Measurements from ENCODE around the gene TMEM147.

TMEM147 gene

DNA sequence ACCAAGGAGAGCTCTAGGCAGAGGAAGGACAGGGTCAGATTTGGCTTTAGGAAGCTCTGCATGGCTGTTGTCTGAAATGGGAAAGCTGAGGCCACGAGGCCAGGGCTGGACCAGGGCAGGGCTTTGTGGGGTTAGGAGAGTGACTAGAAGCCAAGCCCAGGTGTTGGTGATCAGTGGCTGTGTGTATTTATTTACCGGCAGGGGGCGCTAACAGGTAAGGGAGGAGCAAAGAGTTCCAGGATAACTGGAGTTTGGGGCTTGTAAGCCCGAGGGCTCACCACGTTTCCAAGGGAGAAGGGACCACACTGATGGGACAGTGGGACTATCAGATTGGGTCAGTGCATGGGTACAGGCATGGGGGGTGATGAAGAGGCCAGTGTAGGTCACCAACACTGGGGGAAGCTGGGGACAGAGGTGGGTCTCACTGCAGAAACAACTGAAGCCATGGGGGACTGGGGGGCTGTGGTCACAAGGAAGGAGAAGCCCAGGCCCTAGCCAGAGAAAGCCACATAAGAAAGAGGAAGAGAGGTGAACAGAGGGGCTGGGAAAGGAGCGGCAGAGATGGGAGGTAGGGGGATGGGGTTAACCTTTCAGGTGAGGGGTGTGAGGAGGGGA is 3.9 kb downstream of the TMEM147 start:
- peak; percentile 19 for DNase-seq

DNA sequence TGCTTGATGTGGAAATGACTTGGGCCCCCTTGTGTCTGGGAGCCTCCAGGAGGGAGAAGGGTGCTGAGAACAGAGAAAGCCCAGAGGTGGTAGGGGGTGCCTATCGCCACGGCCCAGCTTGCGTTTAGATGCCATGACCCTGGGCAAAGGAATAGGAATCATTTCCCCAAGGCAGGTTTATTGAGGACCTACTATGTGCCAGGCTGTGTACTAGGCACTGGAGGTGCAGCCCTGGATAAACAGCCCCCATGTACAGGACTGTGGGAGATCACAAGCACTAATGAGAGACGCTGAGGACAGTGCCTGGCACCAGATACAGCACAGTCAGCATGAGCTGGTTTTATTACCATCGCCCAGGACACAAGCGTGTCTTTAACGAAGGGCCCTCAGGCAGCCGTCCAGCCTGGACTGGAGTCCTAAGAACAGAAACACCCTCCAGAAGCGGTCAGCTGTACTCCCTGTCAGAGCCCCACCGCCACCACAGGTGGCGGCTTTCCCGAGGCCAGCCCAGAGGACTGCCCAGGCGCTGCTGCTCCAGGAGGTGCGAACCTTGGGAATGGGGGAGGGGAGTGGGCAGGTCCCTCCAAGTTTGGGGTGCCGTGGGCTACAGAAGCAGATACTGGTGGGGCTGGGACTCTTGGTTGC is 4.6 kb downstream of the TMEM147 start:
- DNase-seq: no peak

DNA sequence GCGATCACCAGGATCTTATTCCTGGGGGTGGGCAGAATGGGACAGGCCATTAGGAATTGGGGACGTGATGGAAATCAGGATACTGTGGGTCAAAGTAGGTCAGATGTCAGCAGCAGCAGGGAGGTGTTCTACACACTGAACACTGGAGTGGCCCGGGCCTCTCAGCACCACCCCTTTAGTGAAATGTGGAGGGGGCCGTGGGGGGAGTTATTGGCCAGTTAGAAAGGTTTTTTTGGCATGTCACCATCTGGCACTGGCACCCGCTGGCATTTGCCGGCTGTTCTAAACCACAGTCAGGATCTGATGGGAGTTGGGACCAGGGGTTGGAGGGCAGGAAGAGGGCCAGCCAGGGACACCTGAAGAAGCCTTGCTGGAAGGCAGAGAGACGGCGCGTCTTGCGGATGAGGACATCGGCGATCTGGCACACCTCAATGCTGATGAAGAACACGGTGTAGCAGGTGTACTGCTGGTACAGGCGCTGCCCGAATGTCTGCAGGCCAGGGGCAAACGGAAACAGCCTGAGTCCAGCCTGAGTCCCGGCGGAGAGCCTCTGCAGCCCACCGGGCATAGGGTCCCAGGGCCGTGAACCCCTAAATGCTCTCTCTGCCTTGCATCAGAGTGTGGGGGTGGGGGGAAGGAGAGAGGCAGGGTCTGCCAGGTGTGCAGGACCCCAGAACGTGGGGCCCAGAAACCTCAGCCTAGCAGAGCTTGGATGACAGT is 5.8 kb downstream of the TMEM147 start:
- no peak for DNase-seq

DNA sequence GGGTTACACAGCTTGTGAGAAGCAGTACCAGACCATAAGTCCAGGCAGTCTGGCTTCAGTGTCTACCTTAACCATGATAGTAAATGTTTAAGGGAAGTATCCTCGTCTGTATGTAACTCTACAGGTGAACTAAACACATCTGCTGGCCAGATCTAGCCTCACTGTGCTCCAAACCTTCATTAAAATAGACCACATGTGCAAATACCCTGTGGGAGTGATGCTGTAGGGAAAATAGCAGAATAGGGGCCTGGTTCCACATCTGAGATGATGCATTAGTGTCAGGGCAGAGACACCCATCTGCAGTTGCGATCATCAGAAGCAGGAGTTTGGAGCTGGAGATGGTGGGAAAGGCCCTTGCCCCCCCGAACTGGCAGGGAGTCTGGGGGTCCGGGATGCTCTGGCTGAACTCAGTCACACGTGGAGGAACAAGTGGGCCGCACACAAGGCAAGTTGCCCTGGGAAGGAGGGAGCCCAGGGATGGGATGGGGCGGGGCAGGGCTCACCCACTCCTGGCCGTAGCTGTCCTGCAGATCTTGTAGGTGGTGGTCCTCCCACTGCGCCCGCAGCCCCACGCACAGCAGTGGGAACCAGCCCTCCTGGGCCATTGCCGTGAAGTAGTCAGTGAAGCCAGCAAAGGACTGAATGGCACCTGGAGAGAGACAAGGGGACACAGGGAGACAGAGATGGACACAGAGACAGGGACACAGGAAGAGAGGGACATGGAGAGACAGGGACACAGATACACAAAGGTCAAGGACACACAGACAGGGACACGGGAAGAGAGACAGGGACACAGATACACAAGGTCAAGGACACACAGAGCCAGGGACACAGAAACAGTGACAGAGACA is 7.3 kb downstream of the TMEM147 start:
- no peak for DNase-seq

DNA sequence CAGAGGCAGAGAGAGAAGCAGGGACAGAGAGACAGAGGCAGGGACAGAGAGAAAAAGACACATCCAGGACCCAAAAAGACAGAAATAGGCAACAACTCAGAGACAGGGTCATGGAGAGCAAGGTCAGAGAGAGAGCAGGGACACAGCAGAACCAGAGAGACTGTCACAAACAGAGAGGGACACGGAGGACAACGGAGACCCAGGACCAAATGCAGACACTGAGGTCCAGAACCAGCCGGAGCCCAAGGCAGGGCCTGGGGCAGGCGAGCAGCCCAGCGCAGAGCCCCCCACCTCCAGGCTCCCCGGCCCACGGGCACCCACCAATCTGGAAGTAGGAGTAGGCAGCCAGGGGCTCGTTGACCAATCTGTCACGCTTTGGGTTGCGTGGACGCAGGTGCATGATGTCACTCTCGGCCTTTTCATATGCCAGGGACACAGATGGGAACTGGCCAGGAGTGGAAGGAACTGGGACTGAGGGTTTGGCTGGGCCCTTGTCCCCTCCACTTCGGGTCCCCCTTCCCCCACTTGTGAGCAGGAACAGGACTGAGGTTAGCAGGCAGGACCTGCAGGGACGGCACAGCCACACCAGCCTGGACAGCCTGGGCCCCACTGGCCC is 8.1 kb downstream of the TMEM147 start:
- DNase-seq: no peak

DNA sequence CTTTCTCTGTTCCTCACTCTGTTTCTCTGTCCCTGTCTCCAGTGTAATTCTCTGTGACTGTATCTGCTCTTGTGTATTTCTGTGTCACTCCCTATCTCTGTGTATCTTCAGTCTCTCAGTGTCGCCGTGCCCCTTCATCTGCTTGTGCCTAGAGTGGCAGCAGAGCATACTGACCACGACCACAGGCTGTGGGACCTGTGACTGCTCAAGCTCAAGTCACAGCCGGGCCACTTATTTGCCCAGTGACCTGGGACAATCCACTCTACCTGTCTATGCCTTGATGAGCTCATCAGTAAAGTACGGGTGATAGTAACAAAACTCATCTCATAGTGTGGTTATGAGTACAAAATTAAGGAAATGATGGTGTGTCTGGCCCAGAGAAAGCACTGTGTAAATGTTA is 8.7 kb downstream of the TMEM147 start:
- no peak for DNase-seq

DNA sequence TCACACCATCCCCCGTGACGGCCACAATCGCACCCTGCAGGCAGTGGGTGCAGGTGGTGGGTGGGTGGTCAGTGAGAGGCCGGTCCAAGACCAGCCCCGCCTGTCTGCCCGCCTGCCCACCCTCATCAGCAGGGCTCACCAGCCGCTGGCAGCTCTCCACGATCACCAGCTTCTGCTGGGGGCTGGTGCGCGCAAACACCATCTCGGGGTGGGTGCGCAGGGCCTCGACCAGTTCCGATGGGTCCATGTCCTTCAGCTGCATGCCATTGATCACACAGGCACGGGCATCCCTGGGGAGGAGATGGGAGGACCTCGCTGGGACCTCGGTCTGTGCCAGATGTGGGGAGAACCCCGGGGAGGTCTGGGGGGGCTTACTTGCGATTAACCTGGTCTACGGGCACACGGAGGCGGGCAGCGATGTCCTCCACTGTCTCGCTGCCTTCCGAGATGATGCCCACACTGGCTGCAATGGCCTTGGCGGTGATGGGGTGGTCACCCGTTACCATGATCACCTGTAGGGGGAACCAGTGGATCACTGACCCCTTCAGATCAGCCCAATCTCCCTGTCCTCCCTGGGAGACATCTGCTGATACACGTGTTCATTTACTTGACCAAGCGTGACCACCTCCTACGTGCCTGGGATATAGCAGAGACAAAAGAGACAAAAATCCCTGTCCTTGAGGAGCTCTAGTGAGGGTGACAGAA is 10.0 kb downstream of the TMEM147 start:
- DNase-seq: no peak

DNA sequence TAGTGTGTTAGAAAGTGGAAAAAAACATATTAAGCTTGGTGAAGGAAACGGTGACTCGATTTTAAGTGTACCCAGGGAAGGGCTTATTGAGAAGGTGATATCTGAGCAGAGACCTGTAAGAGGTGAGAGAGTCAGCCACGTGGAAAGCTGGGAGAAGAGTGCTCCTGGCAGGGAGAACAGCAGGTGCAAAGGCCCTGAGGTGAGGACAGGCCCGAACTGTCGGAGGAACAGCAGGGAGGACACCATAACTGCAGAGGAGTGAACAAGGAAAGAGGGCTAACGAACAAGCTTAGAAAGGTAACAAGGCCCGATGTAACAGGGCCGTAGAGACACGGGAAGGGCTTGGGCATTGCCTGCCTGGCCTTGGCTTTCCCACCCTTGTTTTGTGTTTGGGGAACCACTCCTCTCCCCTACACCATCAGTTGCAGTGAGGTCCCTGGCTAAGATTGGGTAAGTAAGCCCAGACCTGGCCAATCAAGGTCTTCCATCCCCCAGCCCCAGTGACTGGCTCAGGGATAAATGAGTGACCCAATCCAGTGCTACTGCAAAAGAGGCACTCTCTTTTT is 10.7 kb downstream of the TMEM147 start:
- no peak for DNase-seq

DNA sequence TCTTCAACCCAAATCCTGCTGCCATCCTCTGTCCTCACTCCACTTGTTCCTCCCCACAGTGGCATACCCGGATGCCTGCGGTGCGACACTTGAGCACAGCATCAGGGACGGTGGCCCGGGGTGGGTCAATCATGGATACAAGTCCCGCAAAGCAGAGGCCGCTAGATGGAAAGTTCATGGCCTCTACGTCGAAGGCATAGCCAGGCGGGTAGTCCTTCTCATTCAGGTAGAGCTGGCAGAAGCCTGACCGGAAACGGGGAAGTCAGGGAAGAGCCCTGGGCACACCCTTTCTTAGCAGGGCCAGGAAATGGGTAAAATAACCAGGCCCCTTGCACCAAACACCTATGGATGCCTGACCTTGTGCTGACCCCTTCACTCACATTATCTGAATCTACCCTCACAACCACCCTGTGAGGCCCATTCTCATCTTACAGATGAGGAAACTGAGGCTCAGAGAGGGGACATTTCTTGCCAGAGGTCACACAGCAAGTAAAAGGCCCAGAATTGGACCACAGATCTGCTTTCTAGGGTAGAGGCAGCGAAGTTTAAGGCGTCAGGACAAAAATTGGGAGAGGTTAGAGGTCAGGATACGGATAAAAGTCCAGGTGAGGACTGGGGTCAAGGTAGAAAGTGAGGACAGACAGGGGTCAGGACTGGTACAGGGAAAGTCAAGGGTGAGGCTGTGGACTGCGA is 11.6 kb downstream of the TMEM147 start:
- DNase-seq: no peak

DNA sequence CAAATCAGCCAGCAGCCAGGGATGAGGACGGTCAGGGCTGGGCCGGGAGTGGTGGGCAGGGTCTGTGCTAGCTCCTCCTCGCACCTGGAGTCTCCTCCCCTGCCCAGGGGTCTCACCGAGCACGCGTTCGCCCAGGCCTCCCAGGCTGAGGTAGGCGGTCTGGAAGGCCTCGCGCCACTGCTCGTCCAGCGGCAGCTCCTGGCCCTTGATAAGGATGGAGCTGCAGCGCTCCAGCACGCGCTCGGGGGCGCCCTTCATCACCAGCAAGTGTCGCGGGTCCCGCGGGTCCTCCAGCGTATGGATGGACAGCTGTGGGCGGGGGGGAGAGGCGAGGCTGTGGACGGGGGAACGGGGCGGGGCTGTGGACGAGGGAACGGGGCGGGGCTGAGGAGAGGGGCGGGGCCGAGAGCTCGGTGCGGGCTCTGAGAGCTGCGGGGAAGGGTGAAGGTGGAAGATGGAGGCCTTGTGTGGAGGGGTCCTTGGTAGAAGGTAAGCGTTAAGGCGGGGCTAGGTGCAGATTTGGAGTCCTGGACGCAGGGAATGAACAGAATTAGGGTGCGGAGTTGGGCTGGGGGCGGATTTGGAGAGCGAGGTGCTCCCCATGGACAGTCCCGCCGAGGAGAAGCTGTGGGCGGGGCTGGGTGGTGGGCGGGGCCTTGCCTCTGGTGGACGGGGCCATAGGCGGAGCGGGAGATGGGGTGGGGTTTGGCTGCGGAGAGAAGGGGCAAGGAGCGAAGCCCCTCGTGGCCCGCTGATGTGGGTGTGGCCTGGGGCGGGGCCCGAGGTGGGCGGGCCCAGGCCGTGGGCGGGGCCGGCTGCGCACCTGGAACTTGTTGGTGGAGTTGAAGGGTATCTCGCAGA is 12.3 kb downstream of the TMEM147 start:
- DNase-seq: no peak

DNA sequence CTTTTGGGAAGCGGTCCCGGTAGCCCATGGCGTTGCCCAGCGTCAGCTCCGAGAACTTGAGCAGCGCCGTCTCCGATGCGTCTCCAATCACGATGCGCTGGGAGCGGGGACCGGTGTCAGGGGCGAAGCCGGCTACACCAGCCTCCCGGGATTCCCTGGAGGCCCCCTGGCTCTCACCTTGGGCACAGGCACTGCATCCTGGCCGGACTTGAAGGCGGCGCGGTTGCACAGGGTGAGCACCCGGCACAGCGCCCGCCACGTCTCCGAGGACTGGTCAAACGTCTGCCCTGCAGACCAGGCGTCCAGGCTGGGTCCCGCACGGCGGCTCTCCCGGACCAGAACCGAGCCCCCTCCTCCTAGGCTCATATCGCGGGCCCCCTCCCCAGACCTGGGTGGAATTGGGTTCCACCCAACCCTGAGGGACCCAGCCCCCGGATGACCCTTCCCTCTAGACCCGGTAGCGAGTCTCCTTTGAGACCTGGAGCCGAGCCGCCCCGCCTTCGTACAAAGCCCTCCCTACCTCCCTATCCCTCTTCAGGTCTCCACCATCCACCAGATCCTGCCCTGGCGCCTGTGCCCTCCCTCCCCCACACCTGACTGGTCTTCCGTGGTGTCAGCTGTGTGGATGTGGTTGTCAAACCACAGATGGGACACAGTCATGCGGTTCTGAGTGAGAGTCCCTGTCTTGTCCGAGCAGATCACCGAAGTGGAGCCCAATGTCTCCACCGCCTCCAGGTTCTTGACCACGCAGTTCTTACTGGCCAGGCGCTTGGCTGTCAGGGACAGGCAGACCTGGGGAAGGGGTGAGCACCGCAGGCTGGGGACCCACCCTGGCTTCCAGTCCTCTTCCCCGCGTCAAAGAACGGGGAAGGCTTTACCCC is 13.2 kb downstream of the TMEM147 start:
- DNase-seq: no peak

DNA sequence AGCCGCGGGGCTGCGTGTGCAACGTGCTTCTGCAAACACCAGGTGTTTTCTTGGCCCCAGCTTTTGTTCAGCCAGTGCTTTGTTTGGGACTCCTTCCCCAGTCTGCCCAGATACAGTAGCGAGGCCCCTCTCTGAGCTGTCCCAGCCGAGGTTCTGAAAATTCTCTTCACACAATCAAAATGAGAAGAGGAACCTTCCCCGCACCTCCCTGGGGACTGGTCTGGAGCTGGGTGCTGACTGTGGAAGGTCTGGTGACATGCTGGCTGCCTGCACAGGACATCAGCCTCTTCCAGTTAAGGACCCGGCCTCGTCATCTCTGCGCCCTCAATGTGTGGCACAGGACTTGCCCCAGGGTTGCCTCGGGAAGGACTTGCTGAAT is 13.8 kb downstream of the TMEM147 start:
- no peak for DNase-seq

DNA sequence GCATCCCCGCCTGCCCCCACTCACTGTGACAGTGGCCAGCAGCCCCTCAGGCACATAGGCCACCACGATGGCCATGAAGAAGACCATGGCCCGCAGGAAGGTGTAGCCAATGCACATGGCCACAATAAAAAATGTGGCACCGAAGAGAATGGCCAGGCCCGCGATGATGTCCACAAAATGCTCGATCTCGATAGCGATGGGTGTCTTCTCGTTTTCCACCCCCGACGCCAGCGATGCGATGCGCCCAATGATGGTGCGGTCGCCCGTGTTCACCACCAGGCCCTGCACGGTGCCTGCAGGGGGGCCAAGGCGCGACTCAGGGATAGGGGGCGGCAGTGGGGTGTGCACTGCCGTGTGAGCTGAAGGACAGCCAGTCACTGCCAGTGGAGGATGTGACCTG is 14.4 kb downstream of the TMEM147 start:
- no peak for DNase-seq

DNA sequence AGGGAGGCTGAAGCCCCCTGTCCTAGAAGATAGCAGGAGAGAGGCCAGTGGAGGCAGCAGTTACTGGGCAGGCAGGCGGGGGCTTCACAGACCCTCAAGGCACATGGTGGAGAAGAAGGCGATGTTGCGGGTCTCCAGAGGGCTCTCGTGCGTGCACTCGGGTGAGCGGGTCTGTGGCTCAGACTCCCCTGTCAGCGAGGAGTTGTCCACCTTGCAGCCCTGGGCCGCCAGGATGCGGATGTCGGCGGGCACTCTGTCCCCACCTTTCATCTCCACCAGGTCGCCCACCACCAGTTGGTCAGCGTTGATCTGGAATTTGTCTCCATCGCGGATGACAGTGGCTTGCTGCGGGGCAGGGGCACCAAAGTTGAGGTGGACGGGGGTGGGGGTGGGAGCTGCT is 14.8 kb downstream of the TMEM147 start:
- DNase-seq: no peak

DNA sequence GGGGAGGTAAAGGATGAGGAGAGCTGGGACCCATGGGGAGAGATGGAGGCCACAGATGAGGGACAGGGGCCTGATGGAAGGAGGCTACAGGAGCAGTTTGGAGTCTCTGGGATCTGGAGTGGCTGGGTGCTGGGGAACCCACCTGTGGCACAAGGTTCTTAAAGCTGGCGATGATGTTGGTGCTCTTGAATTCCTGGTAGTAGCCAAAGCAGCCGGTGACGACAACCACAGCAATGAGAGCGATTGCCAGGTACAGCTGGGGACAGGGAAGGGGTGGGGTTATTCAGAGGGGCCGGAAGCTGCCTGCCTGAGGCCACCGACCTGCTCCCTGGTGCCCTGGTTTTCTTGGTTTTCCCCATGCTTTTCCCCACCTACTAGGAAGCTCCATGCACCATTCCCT is 15.3 kb downstream of the TMEM147 start:
- DNase-seq: no peak

DNA sequence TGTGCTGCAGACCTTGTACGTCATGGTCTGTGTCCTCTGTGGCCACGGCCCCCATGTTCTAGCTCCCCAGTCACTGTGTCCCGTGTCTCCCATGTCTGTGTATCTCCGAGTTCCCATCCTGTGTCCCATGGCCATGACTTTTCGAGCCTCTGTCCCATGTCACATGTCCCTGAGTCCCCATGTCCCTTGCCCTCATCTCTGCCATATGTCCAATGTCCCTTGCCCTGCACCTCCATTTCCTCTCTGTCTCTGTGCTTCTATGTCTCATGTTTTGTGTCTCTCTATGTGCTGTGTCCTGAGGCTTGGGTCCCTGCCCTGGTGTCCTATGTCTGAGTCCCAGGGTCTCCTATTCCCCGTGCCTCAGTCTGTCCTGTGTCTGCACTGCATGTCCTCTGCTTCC is 16.0 kb downstream of the TMEM147 start:
- no peak for DNase-seq

DNA sequence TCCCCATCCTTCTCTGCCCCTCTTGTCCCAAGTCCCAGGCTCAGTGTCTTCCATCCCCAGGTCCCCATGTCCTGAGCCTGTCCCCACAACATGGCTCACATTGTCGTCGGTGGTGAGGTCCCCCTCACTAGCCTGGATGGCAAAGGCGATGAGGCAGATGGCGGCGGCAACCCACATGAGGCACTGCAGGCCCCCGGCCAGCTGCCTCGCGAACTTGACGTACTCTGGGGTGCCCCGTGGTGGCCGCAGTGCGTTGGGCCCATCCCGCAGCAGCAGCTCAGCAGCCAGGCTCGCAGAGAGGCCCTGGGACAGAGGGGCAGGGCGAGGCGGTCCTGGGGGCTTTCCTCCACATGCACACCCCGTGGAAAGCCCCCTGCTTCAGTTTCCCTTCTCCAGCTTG is 16.9 kb downstream of the TMEM147 start:
- no peak for DNase-seq

DNA sequence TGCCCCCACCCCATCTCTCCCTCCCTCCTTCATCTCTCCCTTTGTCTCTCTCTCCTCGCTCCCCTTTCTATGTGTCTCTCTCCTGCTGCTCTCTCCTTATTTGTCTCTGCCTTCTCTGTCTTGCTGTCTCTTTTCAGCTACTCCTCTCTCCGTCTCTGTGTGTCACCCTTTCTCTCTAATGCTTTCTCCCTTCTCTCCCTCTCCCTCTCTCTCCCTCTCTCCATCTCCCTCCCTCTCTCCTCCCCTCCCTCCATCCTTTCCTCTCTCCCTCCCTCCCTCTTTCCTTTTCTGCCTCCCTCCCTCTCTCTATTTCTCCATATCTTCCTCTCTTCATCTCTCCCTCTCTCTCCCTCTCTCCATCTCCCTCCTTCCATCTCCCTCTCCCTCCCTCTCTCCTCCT is 17.4 kb downstream of the TMEM147 start:
- DNase-seq: no peak

DNA sequence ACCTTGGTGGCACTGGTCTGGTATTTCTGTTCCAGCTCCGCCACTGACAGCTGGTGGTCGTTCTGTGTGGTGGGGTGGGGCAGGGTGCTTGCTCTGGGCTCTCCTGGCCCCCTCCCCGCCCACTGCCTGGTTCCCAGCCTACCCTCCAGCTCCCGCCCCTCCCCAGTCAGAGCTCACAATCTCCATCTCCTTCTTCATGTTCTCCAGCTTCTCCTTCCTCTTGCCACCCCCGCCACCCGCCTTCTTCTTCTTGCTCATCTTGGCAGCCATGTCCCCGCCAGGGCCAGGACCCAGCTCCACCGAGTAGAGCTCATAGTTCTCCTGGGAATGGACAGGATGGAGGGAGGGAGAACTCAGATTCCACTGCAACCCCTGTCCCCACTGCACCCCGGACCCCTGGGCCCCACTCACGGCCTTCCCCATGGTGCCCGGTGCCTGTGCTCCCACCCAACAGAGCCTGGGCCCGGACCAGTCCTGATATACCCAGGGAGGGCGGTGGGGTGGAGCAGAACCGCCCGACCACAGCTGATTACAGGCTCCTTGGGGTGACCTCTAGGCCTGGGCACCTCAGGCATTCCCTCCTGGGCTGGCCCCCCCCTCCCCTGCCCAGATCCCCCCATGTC is 17.9 kb downstream of the TMEM147 start, which contains the start of gene ATP4A:
ATP4A (minus strand) TSS at position 452 of the 623 bp plus-strand sequence; CDS start at position 423, 29 bp downstream.
- DNase-seq: no peak
